ENCODE measurements around the gene RABL2B.

Gene RABL2B

GRCh38 chr22:50733521-50734342, 49.7 kb downstream of the RABL2B start:
- no peak for TF ChIP-seq CTCF (IDR thresholded peaks at IDR 0.05)
- Histone ChIP-seq H3K36me3 (no peaks in the 10 kb centered on the region), H3K27me3 (no peaks in the 10 kb centered on the region), H3K9me3 (no peaks in the 10 kb centered on the region), H3K4me1 (ENCODE audit: control insufficient read depth in 1 of 2, insufficient read depth in 1 of 2, low read depth in 1 of 2, low read length in 1 of 2) (no peaks in the 10 kb centered on the region), H3K27ac (no peak overlapping the region), H3K4me3 (ENCODE audit: low read depth in 1 of 2, low read length in 1 of 2) (no peak overlapping the region)

DNA sequence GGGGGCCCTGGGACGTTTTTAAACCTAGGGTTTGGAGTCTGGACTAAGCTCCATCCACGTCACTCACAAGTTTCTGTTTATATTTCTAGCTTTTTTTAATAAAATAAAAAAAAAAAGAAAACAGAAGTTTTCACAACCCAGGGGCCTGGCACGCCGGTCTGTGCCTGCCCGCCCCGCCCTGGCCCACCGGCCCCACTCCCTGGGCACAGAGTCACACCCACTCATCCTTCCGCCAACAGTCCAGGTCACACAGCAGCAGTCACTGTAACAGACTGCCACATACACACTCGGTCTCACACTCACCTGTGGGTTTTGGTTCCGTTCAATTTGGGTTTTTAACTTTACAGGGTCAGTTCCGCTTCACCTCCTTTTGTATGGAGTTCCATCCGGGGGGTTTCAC, 50.8 kb downstream of the RABL2B start:
- Histone ChIP-seq H3K4me3 (ENCODE audit: low read depth in 1 of 2, low read length in 1 of 2) (no peak overlapping the region), H3K36me3 (no peaks in the 10 kb centered on the region), H3K4me1 (ENCODE audit: control insufficient read depth in 1 of 2, insufficient read depth in 1 of 2, low read depth in 1 of 2, low read length in 1 of 2) (no peaks in the 10 kb centered on the region), H3K27me3 (no peaks in the 10 kb centered on the region), H3K9me3 (no peaks in the 10 kb centered on the region), H3K27ac (no peak overlapping the region)
- no peak for TF ChIP-seq CTCF (IDR thresholded peaks at IDR 0.05)

GRCh38 chr22:50731811-50732624, 51.4 kb downstream of the RABL2B start:
- no peaks in the 10 kb centered on the region for H3K9me3 ChIP-seq
- no peaks in the 10 kb centered on the region for H3K27me3 ChIP-seq
- TF ChIP-seq CTCF (IDR thresholded peaks at IDR 0.05) = no peak
- H3K4me3 ChIP-seq (ENCODE audit: low read depth in 1 of 2, low read length in 1 of 2) = no peak overlapping the region
- H3K27ac ChIP-seq = no peak overlapping the region
- no peaks in the 10 kb centered on the region for H3K4me1 ChIP-seq (ENCODE audit: control insufficient read depth in 1 of 2, insufficient read depth in 1 of 2, low read depth in 1 of 2, low read length in 1 of 2)
- H3K36me3 ChIP-seq = no peaks in the 10 kb centered on the region

DNA sequence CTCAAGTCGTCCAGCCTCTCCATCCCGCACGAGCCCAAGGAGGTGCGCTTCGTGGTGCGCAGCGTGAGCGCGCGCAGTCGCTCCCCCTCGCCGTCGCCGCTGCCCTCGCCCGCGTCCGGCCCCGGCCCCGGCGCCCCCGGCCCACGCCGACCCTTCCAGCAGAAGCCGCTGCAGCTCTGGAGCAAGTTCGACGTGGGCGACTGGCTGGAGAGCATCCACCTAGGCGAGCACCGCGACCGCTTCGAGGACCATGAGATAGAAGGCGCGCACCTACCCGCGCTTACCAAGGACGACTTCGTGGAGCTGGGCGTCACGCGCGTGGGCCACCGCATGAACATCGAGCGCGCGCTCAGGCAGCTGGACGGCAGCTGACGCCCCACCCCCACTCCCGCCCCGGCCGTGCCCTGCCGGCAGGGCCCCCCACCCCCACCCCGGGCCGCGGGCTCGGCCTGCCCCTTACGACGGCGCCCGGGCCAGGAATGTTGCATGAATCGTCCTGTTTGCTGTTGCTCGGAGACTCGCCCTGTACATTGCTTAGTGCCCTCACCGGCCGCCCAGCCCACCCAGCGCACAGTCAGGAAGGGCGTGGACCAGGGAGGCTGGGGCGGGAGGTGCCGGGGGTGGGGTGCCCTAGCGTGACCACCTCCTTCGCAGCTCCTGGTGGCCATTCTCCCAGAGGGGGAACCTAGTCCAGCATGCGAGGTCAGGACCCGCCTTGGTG, 52.3 kb downstream of the RABL2B start:
- H3K27ac ChIP-seq = no peak overlapping the region
- H3K27me3 ChIP-seq = no peaks in the 10 kb centered on the region
- H3K36me3 ChIP-seq = no peaks in the 10 kb centered on the region
- no peaks in the 10 kb centered on the region for H3K9me3 ChIP-seq
- no peak for TF ChIP-seq CTCF (IDR thresholded peaks at IDR 0.05)
- H3K4me1 ChIP-seq (ENCODE audit: control insufficient read depth in 1 of 2, insufficient read depth in 1 of 2, low read depth in 1 of 2, low read length in 1 of 2) = no peaks in the 10 kb centered on the region
- H3K4me3 ChIP-seq (ENCODE audit: low read depth in 1 of 2, low read length in 1 of 2) = no peak overlapping the region

GRCh38 chr22:50730013-50730891, 53.2 kb downstream of the RABL2B start:
- H3K4me3 ChIP-seq (ENCODE audit: low read depth in 1 of 2, low read length in 1 of 2) = no peak overlapping the region
- no peak for TF ChIP-seq CTCF (IDR thresholded peaks at IDR 0.05)
- H3K4me1 ChIP-seq (ENCODE audit: control insufficient read depth in 1 of 2, insufficient read depth in 1 of 2, low read depth in 1 of 2, low read length in 1 of 2) = no peaks in the 10 kb centered on the region
- H3K27me3 ChIP-seq = no peaks in the 10 kb centered on the region
- no peaks in the 10 kb centered on the region for H3K9me3 ChIP-seq
- H3K27ac ChIP-seq = no peak overlapping the region
- H3K36me3 ChIP-seq = no peaks in the 10 kb centered on the region

Data from neutrophil (primary cell).